Common myeloid progenitor, CD34-positive (primary cell): ENCODE measurements around the gene FBN1.

Experiments
- CTCF ChIA-PET: fragments of 350-600 bp; sonication (Branson Sonifier 250); formaldehyde crosslinking; loops from one replicate; lab custom pipeline; 2021; ENCODE audit warnings: antibody characterized with exemption; lab: Charles Lee
- POLR2A ChIA-PET: fragments of 350-600 bp; sonication (Branson Sonifier 250); formaldehyde crosslinking; loops from one replicate; lab custom pipeline; 2021; ENCODE audit warnings: antibody characterized with exemption; lab: Charles Lee
- DNase-seq, 3 donors: peaks; one replicate each; pipeline versions ENCODE4 v3.0.0 to v3.0.0-alpha.2; 2013
- H3K27ac ChIP-seq, 2 experiments: 1 replicate in 1 of 2; 2 replicates in 1 of 2; pipeline ENCODE4 v1.7.0; 2013; ENCODE audit warnings: inconsistent platforms in 2 of 2, low read length in 2 of 2, mild to moderate bottlenecking in 2 of 2, low read depth in 1 of 2, moderate library complexity in 1 of 2; ENCODE audit not compliant: severe bottlenecking in 2 of 2, insufficient read depth in 1 of 2, poor library complexity in 1 of 2
- H3K27me3 ChIP-seq, 5 experiments: replicated peaks in 2 of 5; 1 replicate in 3 of 5; 2 replicates in 2 of 5; pipeline versions ENCODE4 v1.6.1 to v1.7.0; 2013; ENCODE audit warnings: low read length in 4 of 5, mild to moderate bottlenecking in 2 of 5, moderate library complexity in 2 of 5, inconsistent platforms in 1 of 5; ENCODE audit not compliant: insufficient read depth in 5 of 5, control insufficient read depth in 4 of 5
- H3K36me3 ChIP-seq, 4 experiments: 1 replicate in 2 of 4; 2 replicates in 2 of 4; pipeline versions ENCODE4 v1.6.1 to v1.7.0; 2013; ENCODE audit warnings: low read length in 3 of 4, control low read depth in 1 of 4, mild to moderate bottlenecking in 1 of 4; ENCODE audit not compliant: control insufficient read depth in 4 of 4, insufficient read depth in 4 of 4
- H3K4me1 ChIP-seq, 4 experiments: 1 replicate in 3 of 4; 2 replicates in 1 of 4; pipeline versions ENCODE4 v1.6.1 to v1.7.1; 2013; ENCODE audit warnings: low read length in 3 of 4, mild to moderate bottlenecking in 3 of 4, control low read depth in 1 of 4, inconsistent platforms in 1 of 4, moderate library complexity in 1 of 4; ENCODE audit not compliant: control insufficient read depth in 4 of 4, insufficient read depth in 4 of 4; ENCODE audit errors: control extremely low read depth in 1 of 4
- H3K4me3 ChIP-seq, 7 experiments: 1 replicate in 4 of 7; 2 replicates in 3 of 7; pipeline versions ENCODE4 v1.5.1 to v1.7.0; 2013; ENCODE audit warnings: mild to moderate bottlenecking in 7 of 7, low read length in 6 of 7, moderate library complexity in 6 of 7, inconsistent platforms in 2 of 7, low read depth in 2 of 7, control low read depth in 1 of 7; ENCODE audit not compliant: insufficient read depth in 4 of 7, control insufficient read depth in 1 of 7; ENCODE audit errors: extremely low read depth in 1 of 7
- H3K9me3 ChIP-seq, 5 experiments: 1 replicate in 4 of 5; 2 replicates in 1 of 5; pipeline versions ENCODE4 v1.6.1 to v1.7.1; 2013; ENCODE audit warnings: low read length in 4 of 5, mild to moderate bottlenecking in 2 of 5, inconsistent platforms in 1 of 5, low read depth in 1 of 5, moderate library complexity in 1 of 5; ENCODE audit not compliant: control insufficient read depth in 4 of 5, insufficient read depth in 2 of 5; ENCODE audit errors: control extremely low read depth in 1 of 5
- WGBS: methylation state at CpG from one replicate; pipeline ENCODE4 v1.1.5; 2013; ENCODE audit not compliant: insufficient coverage; 5-methylcytosine and 5-hydroxymethylcytosine counted together

FBN1 gene

DNA sequence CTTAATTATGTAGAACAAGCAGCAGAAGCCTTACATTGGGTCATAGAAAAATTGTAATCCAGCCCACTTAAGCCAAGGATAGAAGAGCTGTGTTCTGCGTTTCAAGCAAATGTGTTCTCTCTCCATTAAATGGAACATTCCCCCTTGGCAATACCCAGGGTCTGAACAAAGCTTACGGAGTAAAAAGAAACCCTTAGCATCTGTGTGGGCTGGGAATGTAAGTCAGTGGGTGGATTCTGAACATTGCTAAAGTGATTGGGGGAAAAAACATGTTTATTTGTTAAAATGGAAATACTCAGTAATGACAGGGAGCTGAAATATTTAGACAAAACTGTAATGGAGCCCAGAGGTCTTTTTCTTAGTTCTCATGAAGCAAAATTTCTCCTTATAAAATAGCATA lies 166.9 kb downstream of the FBN1 start:
- CTCF ChIA-PET: no interaction called here
- H3K4me1 ChIP-seq: no peaks in the 10 kb centered on the region
- DNase-seq: no peak
- H3K27me3 ChIP-seq: no peaks in the 10 kb centered on the region
- H3K9me3 ChIP-seq: no peaks in the 10 kb centered on the region
- 100% methylated on average over 2 of the region's 2 CpGs for WGBS
- H3K4me3 ChIP-seq: no peak overlapping the region
- H3K36me3 ChIP-seq: peaks cover 0 to 8% (median 6%) of the 10 kb centered on the region in 4 experiments
- no peak overlapping the region for H3K27ac ChIP-seq
- POLR2A ChIA-PET: no interaction called here

DNA sequence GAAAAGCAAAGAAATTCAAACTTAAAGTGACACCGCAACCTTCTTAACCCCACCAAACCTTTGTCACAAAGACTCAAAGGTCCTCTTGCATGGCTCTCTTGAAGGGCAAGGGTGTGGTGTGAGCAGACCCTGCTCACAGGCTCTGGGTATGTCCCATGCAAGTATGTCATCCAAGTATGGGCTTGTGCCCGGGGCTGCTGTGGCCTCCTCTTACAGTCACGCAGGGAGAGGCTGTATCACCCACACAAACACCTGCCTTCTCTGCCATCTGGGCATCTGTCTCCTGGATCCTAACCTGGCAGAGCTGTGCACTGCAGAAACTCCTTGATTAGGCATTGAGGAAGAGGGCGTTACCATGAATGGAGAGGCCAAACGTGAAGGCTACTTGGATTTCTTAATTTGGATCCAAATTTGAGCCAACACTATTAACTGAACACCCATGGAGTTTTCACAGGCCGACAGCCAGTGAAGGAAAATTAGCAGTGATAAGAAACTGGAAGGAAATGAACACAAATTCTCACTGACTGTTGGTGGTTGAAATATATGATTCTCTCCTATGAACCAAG lies 167.6 kb downstream of the FBN1 start:
- DNase-seq: no peak
- no peak overlapping the region for H3K27ac ChIP-seq
- H3K4me1 ChIP-seq: no peaks in the 10 kb centered on the region
- POLR2A ChIA-PET: no interaction called here
- no peaks in the 10 kb centered on the region for H3K9me3 ChIP-seq
- peaks cover 0 to 6% (median 3%) of the 10 kb centered on the region in 4 experiments for H3K36me3 ChIP-seq
- CTCF ChIA-PET: no interaction called here
- H3K4me3 ChIP-seq: no peak overlapping the region
- WGBS: 93% methylated on average over 4 of the region's 6 CpGs
- H3K27me3 ChIP-seq: no peaks in the 10 kb centered on the region

DNA sequence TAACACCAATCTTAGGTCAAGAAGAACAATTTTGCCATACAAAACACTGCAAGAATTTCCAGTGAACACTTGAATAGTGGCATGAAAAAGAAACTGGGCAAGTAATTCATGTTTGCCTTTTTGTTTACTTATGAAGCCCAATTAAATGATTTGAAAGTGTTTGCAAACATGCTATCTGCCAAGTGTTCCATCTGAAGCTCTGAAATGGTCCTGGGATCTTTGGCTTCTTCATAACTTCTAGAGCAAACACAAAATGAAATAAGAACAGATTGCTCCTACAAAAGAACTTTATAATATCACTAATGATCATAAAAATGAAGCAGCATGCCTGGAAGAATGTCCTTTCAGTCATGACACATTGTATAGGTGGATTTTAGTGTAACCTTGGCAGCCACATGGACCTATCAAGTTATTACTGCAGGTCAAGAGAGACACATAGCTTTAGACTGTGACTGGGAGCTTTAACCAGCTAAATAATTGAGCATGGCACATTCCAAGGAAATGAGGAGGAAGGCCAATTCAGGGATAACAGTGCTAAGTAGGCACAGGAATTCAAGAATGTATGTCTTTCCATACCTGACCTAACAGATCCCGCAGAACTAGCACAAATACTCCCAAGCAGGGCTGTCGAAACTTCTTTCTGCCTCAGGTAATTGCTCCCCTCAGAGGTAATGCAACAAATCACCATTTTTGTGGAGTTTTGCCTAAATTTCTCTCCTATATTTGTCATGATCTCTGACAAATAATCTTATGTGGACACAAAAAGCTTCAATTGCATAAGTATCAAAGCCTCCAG lies 169.7 kb downstream of the FBN1 start:
- DNase-seq: no peak
- 93% methylated on average over 2 of the region's 2 CpGs for WGBS
- Histone ChIP-seq H3K27me3 (no peaks in the 10 kb centered on the region), H3K9me3 (no peaks in the 10 kb centered on the region), H3K27ac (no peak overlapping the region), H3K4me1 (no peaks in the 10 kb centered on the region), H3K4me3 (no peak overlapping the region), H3K36me3 (peaks cover 0 to 14% (median 9%) of the 10 kb centered on the region in 4 experiments)
- POLR2A ChIA-PET: no interaction called here
- CTCF ChIA-PET: no interaction called here

DNA sequence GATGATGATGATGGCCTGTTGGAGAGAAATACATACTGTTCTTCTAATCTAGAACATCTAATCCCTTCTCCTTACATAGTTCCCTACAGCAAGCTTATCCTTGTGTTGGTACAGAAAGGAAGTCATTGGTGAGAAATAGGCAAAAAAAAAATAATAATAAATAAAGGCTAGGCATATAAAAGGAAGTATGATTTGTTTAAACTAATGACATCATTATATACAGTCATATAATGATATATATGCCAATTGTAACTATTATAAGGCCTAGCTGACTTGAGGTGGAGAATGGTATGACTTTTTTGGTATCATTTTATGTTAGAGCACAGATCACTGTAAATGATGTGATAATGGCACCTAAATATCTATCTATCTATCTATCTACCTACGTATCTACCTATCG lies 171.8 kb downstream of the FBN1 start:
- Histone ChIP-seq H3K27me3 (no peaks in the 10 kb centered on the region), H3K4me3 (no peak overlapping the region), H3K27ac (no peak overlapping the region), H3K9me3 (no peaks in the 10 kb centered on the region), H3K36me3 (peaks cover 0 to 19% (median 12%) of the 10 kb centered on the region in 4 experiments), H3K4me1 (no peaks in the 10 kb centered on the region)
- ChIA-PET CTCF (no interaction called here), POLR2A (no interaction called here)
- no CpG with 5 or more reads among the region's 2 CpGs for WGBS
- no peak for DNase-seq

DNA sequence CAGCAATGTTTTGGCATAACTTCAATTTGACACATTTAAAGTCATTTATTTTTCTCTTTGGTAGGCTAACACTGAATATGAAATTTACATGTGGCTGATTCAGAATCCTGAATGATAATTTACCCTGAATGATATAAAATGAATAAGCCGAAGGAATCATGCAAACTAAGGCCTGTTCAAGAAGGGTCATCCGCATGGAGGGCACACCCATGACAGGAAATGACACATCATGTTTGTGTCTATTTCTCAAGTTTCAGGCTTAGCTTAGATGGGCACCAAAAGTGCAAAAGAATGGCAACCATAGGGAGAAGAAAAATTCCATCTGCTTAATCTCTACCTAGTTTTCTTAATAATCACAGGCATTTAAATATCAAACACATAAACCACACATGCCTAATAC lies 172.8 kb downstream of the FBN1 start:
- no peak for DNase-seq
- peaks cover 0 to 19% (median 13%) of the 10 kb centered on the region in 4 experiments for H3K36me3 ChIP-seq
- H3K9me3 ChIP-seq: no peaks in the 10 kb centered on the region
- no peaks in the 10 kb centered on the region for H3K4me1 ChIP-seq
- H3K27ac ChIP-seq: no peak overlapping the region
- no peak overlapping the region for H3K4me3 ChIP-seq
- no peaks in the 10 kb centered on the region for H3K27me3 ChIP-seq
- 100% methylated on average over 1 of the region's 2 CpGs for WGBS
- CTCF ChIA-PET: no interaction called here
- POLR2A ChIA-PET: no interaction called here

DNA sequence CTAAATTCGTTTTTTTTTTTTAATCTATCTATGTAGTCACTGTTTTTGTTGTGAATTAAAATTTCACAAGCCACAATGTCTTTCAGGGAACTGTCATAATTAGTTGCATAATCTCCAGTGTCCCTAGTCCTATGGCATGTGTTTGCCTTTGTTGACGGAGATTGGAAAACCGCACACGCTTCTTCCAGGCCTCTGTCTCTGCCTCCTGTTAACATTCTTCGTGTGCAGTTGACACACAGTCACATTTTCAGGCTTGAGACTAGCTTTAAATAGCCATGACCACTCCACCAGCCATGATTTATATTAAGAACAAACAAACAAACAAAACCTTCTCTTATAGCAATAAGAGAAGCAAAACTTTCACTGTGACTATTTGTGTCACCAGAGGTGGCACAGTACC lies 174.4 kb downstream of the FBN1 start:
- no peak overlapping the region for H3K27ac ChIP-seq
- DNase-seq: no peak
- no peaks in the 10 kb centered on the region for H3K27me3 ChIP-seq
- 92% methylated on average over 4 of the region's 5 CpGs for WGBS
- no peaks in the 10 kb centered on the region for H3K9me3 ChIP-seq
- no peaks in the 10 kb centered on the region for H3K4me1 ChIP-seq
- peaks cover 0 to 25% (median 14%) of the 10 kb centered on the region in 4 experiments for H3K36me3 ChIP-seq
- ChIA-PET CTCF (no interaction called here), POLR2A (no interaction called here)
- no peak overlapping the region for H3K4me3 ChIP-seq

DNA sequence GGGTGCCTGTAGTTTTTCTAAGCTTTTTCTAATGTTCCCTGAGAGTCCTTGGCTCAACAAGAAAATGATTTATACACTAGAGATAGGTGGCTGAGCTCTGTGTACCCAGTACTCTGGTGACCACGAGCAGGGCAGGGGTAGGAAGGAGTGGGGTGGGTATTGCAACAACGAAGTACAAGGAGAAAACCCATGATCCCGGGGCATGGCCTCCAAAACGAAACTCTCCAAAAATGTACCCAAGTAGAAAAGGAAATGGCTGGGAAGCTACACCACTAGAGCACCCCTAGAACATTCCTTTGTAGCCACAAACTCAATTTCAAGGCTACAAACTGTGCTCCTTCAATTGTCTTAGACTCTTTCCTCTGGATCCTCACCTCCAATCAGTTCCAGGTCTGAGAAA lies 175.4 kb downstream of the FBN1 start:
- DNase-seq: no peak
- Histone ChIP-seq H3K9me3 (no peaks in the 10 kb centered on the region), H3K4me3 (no peak overlapping the region), H3K27ac (no peak overlapping the region), H3K36me3 (peaks cover 0 to 25% (median 16%) of the 10 kb centered on the region in 4 experiments), H3K27me3 (no peaks in the 10 kb centered on the region), H3K4me1 (no peaks in the 10 kb centered on the region)
- CTCF ChIA-PET: interaction anchor here (1.0 kb wide), 1 partner anchor 57 kb away, joined by 3 read pairs; no protein-coding TSS in a partner anchor
- 94% methylated on average over 2 of the region's 4 CpGs for WGBS
- POLR2A ChIA-PET: no interaction called here
